SH-SY5Y (cell line): ENCODE results near the gene TREML2.

ENCODE experiments used
- GATA2 ChIP-seq: IDR thresholded peaks from 2 replicates; pipeline ENCODE4 v1.6.1; 2011; ENCODE audit warnings: mild to moderate bottlenecking, low read depth, low read length
- GATA3 ChIP-seq: IDR thresholded peaks from 2 replicates; pipeline ENCODE4 v1.6.1; 2011; ENCODE audit warnings: low read depth, mild to moderate bottlenecking, low read length, moderate library complexity

DNA sequence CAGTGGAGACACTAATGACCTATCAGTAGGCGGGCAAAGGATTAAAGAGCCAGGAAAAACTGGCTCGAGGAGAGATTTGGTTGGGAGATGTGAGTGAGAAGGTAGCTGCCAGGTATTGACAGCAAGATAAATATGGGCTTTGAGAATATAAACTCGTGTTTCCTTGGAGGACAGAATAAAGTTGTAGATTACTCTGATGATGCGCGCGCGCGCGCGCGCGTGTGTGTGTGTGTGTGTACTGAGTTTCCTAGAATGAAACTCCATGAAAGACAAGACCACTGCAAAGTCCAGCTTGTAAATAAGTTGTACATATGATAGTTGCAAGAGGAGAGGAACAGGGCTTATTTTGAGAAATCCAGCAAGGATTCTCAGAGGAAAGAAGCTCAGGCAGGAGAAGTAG lies 24.8 kb downstream of the TREML2 start:
- no peak for TF ChIP-seq GATA2
- TF ChIP-seq GATA3: no peak
